GM21529 (cell line): Measurements from ENCODE around the gene EGLN2.
"Not testable (repeated sequence)": the region's sequence is repeated elsewhere in the genome, so short reads cannot be mapped to it uniquely, and the experiment has no call there.

Experiments
- ATAC-seq: cut with Tn5 transposase; IDR thresholded peaks from one replicate; pipeline ENCODE4 v1.9.1; 2021; ENCODE audit not compliant: unreplicated experiment

The EGLN2 gene

GRCh38 chr19:40842012-40842411 is 43.0 kb downstream of the EGLN2 start:
- not testable (repeated sequence) for ATAC-seq

DNA sequence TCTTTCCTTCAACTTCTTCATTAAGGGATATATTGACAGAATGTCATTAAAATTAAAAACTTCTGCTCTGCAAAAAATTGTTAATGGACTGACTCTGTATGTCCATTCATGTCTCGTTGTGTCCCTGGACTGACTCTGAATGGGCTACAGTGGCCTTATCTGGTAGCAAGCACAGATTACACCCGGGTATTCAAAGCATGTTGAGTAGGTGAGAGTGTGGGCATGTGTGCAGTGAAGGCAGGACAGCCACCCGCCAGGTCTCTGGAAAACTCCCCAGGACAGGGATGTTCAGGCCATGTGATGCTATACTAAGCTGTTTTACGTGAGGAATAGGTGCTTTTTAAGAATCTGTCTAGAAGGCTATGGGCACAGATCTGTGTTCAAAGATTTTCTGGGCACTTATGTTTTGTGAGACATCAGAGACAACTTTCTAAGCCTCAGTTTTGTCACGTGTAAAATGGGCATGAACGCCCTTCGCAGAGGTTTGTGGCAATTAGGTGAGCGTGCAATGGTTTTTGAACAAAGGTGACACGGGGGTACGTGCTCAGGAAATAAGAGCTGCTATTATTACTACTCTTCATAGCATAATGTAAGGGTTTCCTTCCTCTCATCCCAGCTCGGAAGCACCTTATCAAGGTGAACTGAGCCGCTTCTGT is 44.1 kb downstream of the EGLN2 start:
- ATAC-seq, result not testable (repeated sequence)

DNA sequence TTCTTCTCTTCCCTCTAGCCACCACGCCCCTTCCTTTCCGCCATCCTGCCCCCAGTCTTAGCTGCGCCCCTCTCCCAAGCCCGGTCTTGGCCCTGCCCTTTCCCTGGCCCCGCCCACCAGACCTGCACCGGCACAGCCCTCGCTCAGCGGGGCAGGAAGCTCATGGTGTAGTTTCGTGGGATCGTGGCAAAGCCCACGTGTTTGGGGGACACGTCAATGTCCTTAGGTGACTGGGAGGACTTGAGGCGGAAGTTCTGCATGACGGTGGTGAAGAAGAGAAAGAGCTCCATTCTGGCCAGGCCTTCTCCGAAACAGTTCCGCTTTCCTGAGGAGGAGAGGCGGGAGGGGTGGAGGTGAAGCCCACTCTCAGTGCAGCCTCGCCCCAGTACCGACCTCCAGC is 44.7 kb downstream of the EGLN2 start:
- ATAC-seq, result not testable (repeated sequence)

- not testable (repeated sequence) for ATAC-seq
Observed at GRCh38 chr19:40846722-40847121, 47.7 kb downstream of the EGLN2 start.

GRCh38 chr19:40850277-40850676 is 51.3 kb downstream of the EGLN2 start, which contains the start of gene CYP2A6:
CYP2A6 (minus strand) TSS chr19:40850447; CDS start chr19:40850426, 21 bp downstream.
- not testable (repeated sequence) for ATAC-seq

DNA sequence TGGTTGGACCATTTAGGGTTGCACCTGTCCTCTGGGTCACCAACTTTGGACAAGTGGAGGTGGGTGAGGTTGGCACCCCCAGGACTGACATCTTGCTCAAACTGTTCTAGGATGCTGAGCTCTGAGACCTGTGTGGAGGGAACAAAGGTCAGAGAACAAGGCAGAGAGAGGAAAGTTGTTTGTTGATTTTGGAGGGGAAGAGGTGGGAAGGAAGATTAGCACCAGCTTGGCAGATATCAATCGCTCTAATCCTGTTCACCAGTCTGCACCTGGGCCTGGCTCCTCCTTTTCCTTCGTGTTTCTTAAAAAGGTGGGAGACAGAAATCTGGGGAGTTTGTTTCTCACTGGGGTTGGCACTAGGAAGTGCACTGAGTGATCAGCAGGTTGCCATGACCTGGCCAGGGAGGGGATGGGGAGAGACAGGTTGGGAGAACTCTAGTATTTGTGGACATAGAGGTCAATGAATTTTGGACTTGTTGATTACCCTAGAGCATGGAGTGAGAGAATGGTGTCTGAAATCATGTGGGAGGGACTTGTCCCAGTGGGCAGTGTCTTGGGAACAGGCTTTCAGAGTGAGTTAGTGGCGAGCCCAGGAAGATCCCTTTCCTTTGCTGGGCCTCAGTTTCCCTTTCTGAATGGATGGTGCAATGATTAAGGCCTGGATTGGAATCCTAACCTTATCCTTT is 53.6 kb downstream of the EGLN2 start:
- ATAC-seq, result not testable (repeated sequence)
